Tibial nerve (tissue), 3 donors: Measurements from ENCODE around the gene LETM1.

ENCODE experiments used
- CTCF ChIP-seq, 5 experiments: fragments of 200-600 bp in 3 of 5; fragments of 450-650 bp in 2 of 5; sonication (generic) in 3 of 5; IDR thresholded peaks; one replicate each; pipeline ENCODE4 v1.5.1; 2016 to 2019; ENCODE audit warnings: antibody characterized with exemption in 5 of 5, mild to moderate bottlenecking in 3 of 5, moderate library complexity in 2 of 5
- POLR2A ChIP-seq, 2 donors: fragments of 450-650 bp; IDR thresholded peaks; one replicate each; pipeline ENCODE4 v1.6.1; 2017; ENCODE audit warnings: antibody characterized with exemption in 2 of 2, mild to moderate bottlenecking in 2 of 2, moderate library complexity in 2 of 2

DNA sequence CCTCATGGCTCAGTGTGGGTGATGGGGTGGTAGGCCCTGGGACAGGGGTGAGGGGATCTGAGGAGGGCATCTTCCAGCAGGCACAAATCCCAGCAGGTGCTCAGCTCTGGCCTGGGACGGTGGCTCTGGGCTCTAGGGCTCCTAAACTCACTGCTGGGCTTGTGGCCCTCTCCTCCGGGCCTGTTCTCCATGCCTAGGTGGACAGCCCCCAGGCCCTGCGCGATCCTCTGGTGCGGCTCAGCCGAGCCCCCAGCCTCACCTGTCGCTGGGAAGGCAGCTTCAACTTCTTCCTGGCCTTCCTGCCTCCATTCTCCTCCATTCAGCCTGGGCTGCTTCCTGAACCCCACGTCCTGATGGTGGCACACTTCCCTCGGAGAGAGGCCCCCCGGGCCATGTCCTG lies 82.2 kb downstream of the LETM1 start:
- TF ChIP-seq CTCF (IDR thresholded peaks at IDR 0.05) (no peak), POLR2A (IDR thresholded peaks at IDR 0.05) (no peak)
